HCEC 1CT (cell line): ENCODE data around the gene SAMSN1.
"Not testable (repeated sequence)": the region's sequence is repeated elsewhere in the genome, so short reads cannot be mapped to it uniquely, and the experiment has no call there.

Source experiments
- DNase-seq: peaks from one replicate; pipeline ENCODE4 v3.0.0-alpha.2; 2017

SAMSN1 gene

GRCh38 chr21:14562959-14563358, 16.8 kb upstream of the SAMSN1 start:
- DNase-seq = no peak

- DNase-seq = no peak
These were observed 14.4 kb upstream of the SAMSN1 start for GRCh38 chr21:14560555-14560954.

GRCh38 chr21:14560139-14560538, 14.0 kb upstream of the SAMSN1 start:
- no peak for DNase-seq

- no peak for DNase-seq
These were observed 13.0 kb upstream of the SAMSN1 start for GRCh38 chr21:14559102-14559501.

GRCh38 chr21:14557413-14557812, 11.3 kb upstream of the SAMSN1 start:
- DNase-seq = no peak

- no peak for DNase-seq
These were observed 8.8 kb upstream of the SAMSN1 start for GRCh38 chr21:14554948-14555347.

- DNase-seq = no peak
These were observed 7.3 kb upstream of the SAMSN1 start for GRCh38 chr21:14553422-14553821.

GRCh38 chr21:14551741-14552140, 5.6 kb upstream of the SAMSN1 start:
- no peak for DNase-seq

- no peak for DNase-seq
These were observed 4.0 kb upstream of the SAMSN1 start for GRCh38 chr21:14550135-14550534.

- DNase-seq = no peak
These were observed 2.7 kb upstream of the SAMSN1 start for GRCh38 chr21:14548779-14549178.

GRCh38 chr21:14547834-14548513, 1.9 kb upstream of the SAMSN1 start:
- DNase-seq = no peak

GRCh38 chr21:14546719-14547118, 604 bp upstream of the SAMSN1 start:
- not testable (repeated sequence) for DNase-seq

GRCh38 chr21:14543983-14544382, 2.1 kb downstream of the SAMSN1 start:
- no peak for DNase-seq

GRCh38 chr21:14542638-14543037, 3.5 kb downstream of the SAMSN1 start:
- DNase-seq = no peak

GRCh38 chr21:14541841-14542490, 4.1 kb downstream of the SAMSN1 start:
- no peak for DNase-seq

- no peak for DNase-seq
These were observed 7.6 kb downstream of the SAMSN1 start for GRCh38 chr21:14538483-14538882.

GRCh38 chr21:14536929-14537328, 9.2 kb downstream of the SAMSN1 start:
- DNase-seq = no peak

- no peak for DNase-seq
These were observed 10.4 kb downstream of the SAMSN1 start for GRCh38 chr21:14535702-14536101.

GRCh38 chr21:14533499-14534428, 12.4 kb downstream of the SAMSN1 start:
- DNase-seq = peak; percentile 33

GRCh38 chr21:14531757-14532316, 14.3 kb downstream of the SAMSN1 start:
- DNase-seq = no peak

GRCh38 chr21:14530592-14530991, 15.5 kb downstream of the SAMSN1 start:
- DNase-seq = no peak

- DNase-seq = no peak
These were observed 17.3 kb downstream of the SAMSN1 start for GRCh38 chr21:14528815-14529214.
